Measurements from ENCODE around the gene MINDY1. TPM values are rescaled to one million over a fixed set of nuclear protein-coding genes. Genes with fewer than 3 reads are reported as not detected.

The MINDY1 gene
- total RNA-seq, 3 donors from 2014 or later: 44.5 to 52.0 (median 51.8) TPM

GRCh38 chr1:150997126-150997872 lies 9.4 kb downstream of the MINDY1 start:
- TF ChIP-seq, protein P1, sequence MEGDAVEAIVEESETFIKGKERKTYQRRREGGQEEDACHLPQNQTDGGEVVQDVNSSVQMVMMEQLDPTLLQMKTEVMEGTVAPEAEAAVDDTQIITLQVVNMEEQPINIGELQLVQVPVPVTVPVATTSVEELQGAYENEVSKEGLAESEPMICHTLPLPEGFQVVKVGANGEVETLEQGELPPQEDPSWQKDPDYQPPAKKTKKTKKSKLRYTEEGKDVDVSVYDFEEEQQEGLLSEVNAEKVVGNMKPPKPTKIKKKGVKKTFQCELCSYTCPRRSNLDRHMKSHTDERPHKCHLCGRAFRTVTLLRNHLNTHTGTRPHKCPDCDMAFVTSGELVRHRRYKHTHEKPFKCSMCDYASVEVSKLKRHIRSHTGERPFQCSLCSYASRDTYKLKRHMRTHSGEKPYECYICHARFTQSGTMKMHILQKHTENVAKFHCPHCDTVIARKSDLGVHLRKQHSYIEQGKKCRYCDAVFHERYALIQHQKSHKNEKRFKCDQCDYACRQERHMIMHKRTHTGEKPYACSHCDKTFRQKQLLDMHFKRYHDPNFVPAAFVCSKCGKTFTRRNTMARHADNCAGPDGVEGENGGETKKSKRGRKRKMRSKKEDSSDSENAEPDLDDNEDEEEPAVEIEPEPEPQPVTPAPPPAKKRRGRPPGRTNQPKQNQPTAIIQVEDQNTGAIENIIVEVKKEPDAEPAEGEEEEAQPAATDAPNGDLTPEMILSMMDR (IDR thresholded peaks at IDR 0.05): no peak
- H3K36me3 ChIP-seq (ENCODE audit: low read depth): peaks cover 9% of the 10 kb centered on the region
- ATAC-seq: no peak

GRCh38 chr1:150995896-150996295 lies 10.8 kb downstream of the MINDY1 start:
- ATAC-seq: peak; percentile 76
- peaks cover 9% of the 10 kb centered on the region for H3K36me3 ChIP-seq (ENCODE audit: low read depth)
- intact Hi-C loops (cut with DNase I, micrococcal nuclease): no loop called here

More at GRCh38 chr1:150997126-150997872, 9.4 kb downstream of the MINDY1 start:
- Histone ChIP-seq H3K9me3 (no peaks in the 10 kb centered on the region), H3K4me3 (no peak overlapping the region), H3K4me1 (ENCODE audit: low read depth) (no peaks in the 10 kb centered on the region)
- intact Hi-C loops (cut with DNase I, micrococcal nuclease): no loop called here
- no peak for DNase-seq

GRCh38 chr1:150995460-150995859 lies 11.2 kb downstream of the MINDY1 start:
- no peak for ATAC-seq
- H3K4me3 ChIP-seq: no peak overlapping the region
- intact Hi-C loops (cut with DNase I, micrococcal nuclease): no loop called here

More at GRCh38 chr1:150995896-150996295, 10.8 kb downstream of the MINDY1 start:
- DNase-seq: peak in 1 of 3 donors; percentile 50
- H3K4me1 ChIP-seq (ENCODE audit: low read depth): no peaks in the 10 kb centered on the region
- TF ChIP-seq, protein P1 (IDR thresholded peaks at IDR 0.05): peak; percentile 79
- no peak overlapping the region for H3K4me3 ChIP-seq
- H3K9me3 ChIP-seq: no peaks in the 10 kb centered on the region

GRCh38 chr1:150994248-150994647 lies 12.5 kb downstream of the MINDY1 start:
- TF ChIP-seq, protein P1 (IDR thresholded peaks at IDR 0.05): no peak
- H3K9me3 ChIP-seq: no peaks in the 10 kb centered on the region
- no peak overlapping the region for H3K4me3 ChIP-seq
- intact Hi-C loops (cut with DNase I, micrococcal nuclease): no loop called here
- DNase-seq: no peak
- H3K4me1 ChIP-seq (ENCODE audit: low read depth): no peaks in the 10 kb centered on the region
- peaks cover 8% of the 10 kb centered on the region for H3K36me3 ChIP-seq (ENCODE audit: low read depth)
- ATAC-seq: no peak

More at GRCh38 chr1:150995460-150995859, 11.2 kb downstream of the MINDY1 start:
- peaks cover 9% of the 10 kb centered on the region for H3K36me3 ChIP-seq (ENCODE audit: low read depth)
- TF ChIP-seq, protein P1 (IDR thresholded peaks at IDR 0.05): no peak
- DNase-seq: no peak
- H3K9me3 ChIP-seq: no peaks in the 10 kb centered on the region
- no peaks in the 10 kb centered on the region for H3K4me1 ChIP-seq (ENCODE audit: low read depth)

GRCh38 chr1:150992626-150993025 lies 14.1 kb downstream of the MINDY1 start:
- intact Hi-C loops (cut with DNase I, micrococcal nuclease): no loop called here
- ATAC-seq: no peak

More at GRCh38 chr1:150992626-150993025, 14.1 kb downstream of the MINDY1 start:
- TF ChIP-seq, protein P1 (IDR thresholded peaks at IDR 0.05): no peak
- H3K9me3 ChIP-seq: no peaks in the 10 kb centered on the region
- peaks cover 3% of the 10 kb centered on the region for H3K36me3 ChIP-seq (ENCODE audit: low read depth)
- no peak overlapping the region for H3K4me3 ChIP-seq
- no peak for DNase-seq
- no peaks in the 10 kb centered on the region for H3K4me1 ChIP-seq (ENCODE audit: low read depth)
